GM18498 (cell line): ENCODE measurements around the gene GUCA2B.

Experiments
- ATAC-seq: cut with Tn5 transposase; IDR thresholded peaks from one replicate; pipeline ENCODE4 v1.9.1; 2021; ENCODE audit warnings: mild to moderate bottlenecking, moderate library complexity; ENCODE audit not compliant: unreplicated experiment

Gene GUCA2B

GRCh38 chr1:42142894-42143675 is 10.1 kb upstream of the GUCA2B start:
- no peak for ATAC-seq

GRCh38 chr1:42143896-42144710 is 9.1 kb upstream of the GUCA2B start:
- no peak for ATAC-seq

GRCh38 chr1:42144711-42145388 is 8.4 kb upstream of the GUCA2B start:
- ATAC-seq: no peak

GRCh38 chr1:42145389-42145716 is 7.9 kb upstream of the GUCA2B start:
- no peak for ATAC-seq

- ATAC-seq: no peak
Observed at GRCh38 chr1:42145764-42146625, 7.2 kb upstream of the GUCA2B start.

GRCh38 chr1:42146626-42147320 is 6.4 kb upstream of the GUCA2B start:
- ATAC-seq: no peak

- no peak for ATAC-seq
Observed at GRCh38 chr1:42148166-42148565, 5.0 kb upstream of the GUCA2B start.

GRCh38 chr1:42150651-42151050 is 2.6 kb upstream of the GUCA2B start:
- ATAC-seq: no peak

- no peak for ATAC-seq
Observed at GRCh38 chr1:42152119-42152518, 1.1 kb upstream of the GUCA2B start.

GRCh38 chr1:42153624-42154023 is 414 bp downstream of the GUCA2B start:
- no peak for ATAC-seq

- ATAC-seq: no peak
Observed at GRCh38 chr1:42154685-42155084, 1.5 kb downstream of the GUCA2B start.

GRCh38 chr1:42155362-42155761 is 2.2 kb downstream of the GUCA2B start:
- ATAC-seq: no peak

GRCh38 chr1:42157667-42158066 is 4.5 kb downstream of the GUCA2B start:
- ATAC-seq: no peak

GRCh38 chr1:42158189-42158588 is 5.0 kb downstream of the GUCA2B start:
- ATAC-seq: no peak

- no peak for ATAC-seq
Observed at GRCh38 chr1:42162181-42162580, 9.0 kb downstream of the GUCA2B start.

- ATAC-seq: no peak
Observed at GRCh38 chr1:42163114-42163513, 9.9 kb downstream of the GUCA2B start.

- ATAC-seq: no peak
Observed at GRCh38 chr1:42163536-42164503, 10.6 kb downstream of the GUCA2B start.

GRCh38 chr1:42164551-42165420 is 11.6 kb downstream of the GUCA2B start, which contains the start of gene GUCA2A:
Gene GUCA2A (minus strand): TSS chr1:42164745. CDS start chr1:42164712, 33 bp downstream.
- no peak for ATAC-seq
